ENCODE measurements around the gene NHSL2. TPM values are rescaled to one million over a fixed set of nuclear protein-coding genes. Genes with fewer than 3 reads are reported as not detected.
"Not testable (repeated sequence)": the region's sequence is repeated elsewhere in the genome, so short reads cannot be mapped to it uniquely, and the experiment has no call there.

NHSL2 gene
- total RNA-seq, 1 donor from 2014 or later, result not detected

- no peaks in the 10 kb centered on the region for H3K36me3 ChIP-seq (ENCODE audit: control insufficient read depth, insufficient read depth, low read length)
- no peak for TF ChIP-seq CTCF (IDR thresholded peaks at IDR 0.05; ENCODE audit: insufficient read depth, low read length, severe bottlenecking)
- no peak overlapping the region for H3K4me3 ChIP-seq (ENCODE audit: low read depth, low read length)
- no peak for FAIRE-seq
- no peak for DNase-seq (ENCODE audit: low read depth)
- H3K27me3 ChIP-seq (ENCODE audit: control insufficient read depth, insufficient read depth, low read length), result no peaks in the 10 kb centered on the region
These were observed 43.3 kb downstream of the NHSL2 start for GRCh38 chrX:71953946-71954345.

GRCh38 chrX:71954458-71954857, 43.8 kb downstream of the NHSL2 start:
- no peak for TF ChIP-seq CTCF (IDR thresholded peaks at IDR 0.05; ENCODE audit: insufficient read depth, low read length, severe bottlenecking)
- H3K27me3 ChIP-seq (ENCODE audit: control insufficient read depth, insufficient read depth, low read length), result no peaks in the 10 kb centered on the region
- no peak overlapping the region for H3K4me3 ChIP-seq (ENCODE audit: low read depth, low read length)
- DNase-seq (ENCODE audit: low read depth) (no peak), FAIRE-seq (no peak)
- H3K36me3 ChIP-seq (ENCODE audit: control insufficient read depth, insufficient read depth, low read length), result no peaks in the 10 kb centered on the region

- H3K27me3 ChIP-seq (ENCODE audit: control insufficient read depth, insufficient read depth, low read length), result no peaks in the 10 kb centered on the region
- no peak overlapping the region for H3K4me3 ChIP-seq (ENCODE audit: low read depth, low read length)
- no peaks in the 10 kb centered on the region for H3K36me3 ChIP-seq (ENCODE audit: control insufficient read depth, insufficient read depth, low read length)
- FAIRE-seq (no peak), DNase-seq (ENCODE audit: low read depth) (no peak)
- no peak for TF ChIP-seq CTCF (IDR thresholded peaks at IDR 0.05; ENCODE audit: insufficient read depth, low read length, severe bottlenecking)
These were observed 45.0 kb downstream of the NHSL2 start for GRCh38 chrX:71955530-71956120.

GRCh38 chrX:71958281-71958675, 47.6 kb downstream of the NHSL2 start:
- FAIRE-seq (no peak), DNase-seq (ENCODE audit: low read depth) (no peak)
- Histone ChIP-seq H3K27me3 (ENCODE audit: control insufficient read depth, insufficient read depth, low read length) (no peaks in the 10 kb centered on the region), H3K4me3 (ENCODE audit: low read depth, low read length) (no peak overlapping the region), H3K36me3 (ENCODE audit: control insufficient read depth, insufficient read depth, low read length) (no peaks in the 10 kb centered on the region)
- TF ChIP-seq CTCF (IDR thresholded peaks at IDR 0.05; ENCODE audit: insufficient read depth, low read length, severe bottlenecking), result no peak

GRCh38 chrX:71964184-71964583, 53.5 kb downstream of the NHSL2 start:
- H3K4me3 ChIP-seq (ENCODE audit: low read depth, low read length); DNase-seq (ENCODE audit: low read depth); H3K36me3 ChIP-seq (ENCODE audit: control insufficient read depth, insufficient read depth, low read length); H3K27me3 ChIP-seq (ENCODE audit: control insufficient read depth, insufficient read depth, low read length); FAIRE-seq: not testable (repeated sequence)

- TF ChIP-seq CTCF (IDR thresholded peaks at IDR 0.05; ENCODE audit: insufficient read depth, low read length, severe bottlenecking), result no peak
- no peak for FAIRE-seq
- Histone ChIP-seq H3K4me3 (ENCODE audit: low read depth, low read length) (no peak overlapping the region), H3K36me3 (ENCODE audit: control insufficient read depth, insufficient read depth, low read length) (no peaks in the 10 kb centered on the region), H3K27me3 (ENCODE audit: control insufficient read depth, insufficient read depth, low read length) (no peaks in the 10 kb centered on the region)
- DNase-seq (ENCODE audit: low read depth), result no peak
These were observed 64.3 kb downstream of the NHSL2 start for GRCh38 chrX:71974916-71975315.
